ENCODE data around the gene SLC50A1. TPM values are rescaled to one million over a fixed set of nuclear protein-coding genes. Genes with fewer than 3 reads are reported as not detected.

Gene SLC50A1
- total and polyA plus RNA-seq, 9 of the 15 experiments (the other 6 are each of a cell fraction or from before 2014, with no cell fraction given): 46.5 to 132 (median 91.9) TPM

- intact Hi-C loops (cut with micrococcal nuclease) (no loop called here), in situ Hi-C loops (cut with MboI) (no loop called here)
- H3K9me3 ChIP-seq (replicated peaks; ENCODE audit: control insufficient read depth, insufficient read depth, low read depth, low read length): no peaks in the 10 kb centered on the region
- POLR2A ChIA-PET: interaction anchor here (0.5 to 2.6 kb wide), 10 partner anchors 19 to 1206 kb away, joined by 3 to 12 read pairs (median 4); partner anchors contain the start of gene ADAM15
- peaks cover 15% of the 10 kb centered on the region for H3K79me2 ChIP-seq (ENCODE audit: control insufficient read depth, insufficient read depth, low read length)
- 0% methylated on average over 48 of the region's 57 CpGs for WGBS (ENCODE audit: insufficient coverage, low coverage, missing lambda C conversion rate)
- peaks cover 14 to 44% of the 10 kb centered on the region in 2 experiments; a peak in 4 of 5 replicates for H3K4me1 ChIP-seq (replicated peaks in 1 of 2; ENCODE audit: control insufficient read depth in 2 of 2, insufficient read depth in 2 of 2, low read length in 2 of 2)
- CTCF ChIA-PET (ENCODE audit: low intra/inter-chr PET ratio): interaction anchor here (0.6 to 1.5 kb wide), 6 partner anchors 20 to 419 kb away, joined by 3 to 7 read pairs (median 3); no protein-coding TSS in a partner anchor
- peak within 1 kb of the TSS; percentile 97 for H3K4me2 ChIP-seq (ENCODE audit: insufficient read depth, low read length)
- peak within 1 kb of the TSS; percentile 89 to 93 for H3K9ac ChIP-seq (ENCODE audit: insufficient read depth in 1 of 2, low read depth in 2 of 2, low read length in 2 of 2)
- peak within 1 kb of the TSS; percentile 94 for H2AFZ ChIP-seq (ENCODE audit: low read depth, low read length)
- peak; percentile 90 for ATAC-seq
- peaks cover 35% of the 10 kb centered on the region for H3K36me3 ChIP-seq (ENCODE audit: control insufficient read depth, insufficient read depth, low read length)
- no peaks in the 10 kb centered on the region for H3K9me1 ChIP-seq (ENCODE audit: control insufficient read depth, insufficient read depth, low read length)
- H4K20me1 ChIP-seq (replicated peaks; ENCODE audit: control insufficient read depth, insufficient read depth, low read length): no peaks in the 10 kb centered on the region
- peak; percentile 96 to 98 (median 98) for DNase-seq (ENCODE audit: extremely low read depth in 1 of 4, low spot score in 3 of 4)
- FAIRE-seq: peak; percentile 99
- TSS peak; percentile 81 for BruUV-seq (replicated peaks)
- H3K27me3 ChIP-seq (ENCODE audit: control insufficient read depth in 2 of 2, insufficient read depth in 2 of 2, low read length in 2 of 2): no peaks in the 10 kb centered on the region
- H3K4me3 ChIP-seq: peak within 1 kb of the TSS; percentile 83
- H3K27ac ChIP-seq (ENCODE audit: extremely low read depth, low read depth, low read length): peak within 1 kb of the TSS; percentile 89
- TF ChIP-seq HDAC1 (IDR thresholded peaks at IDR 0.05): peak in 1 of 2 experiments; percentile 57; a peak in 1 of 4 replicates
- TF ChIP-seq, protein P1, sequence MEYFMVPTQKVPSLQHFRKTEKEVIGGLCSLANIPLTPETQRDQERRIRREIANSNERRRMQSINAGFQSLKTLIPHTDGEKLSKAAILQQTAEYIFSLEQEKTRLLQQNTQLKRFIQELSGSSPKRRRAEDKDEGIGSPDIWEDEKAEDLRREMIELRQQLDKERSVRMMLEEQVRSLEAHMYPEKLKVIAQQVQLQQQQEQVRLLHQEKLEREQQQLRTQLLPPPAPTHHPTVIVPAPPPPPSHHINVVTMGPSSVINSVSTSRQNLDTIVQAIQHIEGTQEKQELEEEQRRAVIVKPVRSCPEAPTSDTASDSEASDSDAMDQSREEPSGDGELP (CRISPR knock-in tag; IDR thresholded peaks at IDR 0.05; ENCODE audit: borderline replicate concordance): peak; percentile 74
- peak; percentile 39; the same call in 1 of the 2 replicates for TF ChIP-seq MTA1 (IDR thresholded peaks at IDR 0.05; ENCODE audit: borderline replicate concordance)
- peak; percentile 78 for TF ChIP-seq TAF9B (IDR thresholded peaks at IDR 0.05; ENCODE audit: partially characterized antibody)
- TF ChIP-seq ZBTB8A (IDR thresholded peaks at IDR 0.05; ENCODE audit: partially characterized antibody): no peak
- TF ChIP-seq ZBTB33 (CRISPR knock-in tag; IDR thresholded peaks at IDR 0.05): no peak
- peak; percentile 91; the same call in 1 of the 2 replicates for TF ChIP-seq XRCC5 (IDR thresholded peaks at IDR 0.05; ENCODE audit: low read depth, low read length)
- no peak for TF ChIP-seq STAT5B (CRISPR knock-in tag; IDR thresholded peaks at IDR 0.05)
- TF ChIP-seq ZNF408 (CRISPR knock-in tag; IDR thresholded peaks at IDR 0.05; ENCODE audit: low read depth): no peak
- 0 out of 2 replicates have a peak, but pooled peaks have one; percentile 6 for TF ChIP-seq SMARCA4 (IDR thresholded peaks at IDR 0.05)
- TF ChIP-seq SP1 (CRISPR knock-in tag; IDR thresholded peaks at IDR 0.05): peak; percentile 77
- TF ChIP-seq SMAD1 (IDR thresholded peaks at IDR 0.05; ENCODE audit: low read depth, low read length, partially characterized antibody): peak; percentile 51
- TF ChIP-seq SMARCA5 (IDR thresholded peaks at IDR 0.05): 0 out of 2 replicates have a peak, but pooled peaks have one; percentile 27
- TF ChIP-seq, protein P2, sequence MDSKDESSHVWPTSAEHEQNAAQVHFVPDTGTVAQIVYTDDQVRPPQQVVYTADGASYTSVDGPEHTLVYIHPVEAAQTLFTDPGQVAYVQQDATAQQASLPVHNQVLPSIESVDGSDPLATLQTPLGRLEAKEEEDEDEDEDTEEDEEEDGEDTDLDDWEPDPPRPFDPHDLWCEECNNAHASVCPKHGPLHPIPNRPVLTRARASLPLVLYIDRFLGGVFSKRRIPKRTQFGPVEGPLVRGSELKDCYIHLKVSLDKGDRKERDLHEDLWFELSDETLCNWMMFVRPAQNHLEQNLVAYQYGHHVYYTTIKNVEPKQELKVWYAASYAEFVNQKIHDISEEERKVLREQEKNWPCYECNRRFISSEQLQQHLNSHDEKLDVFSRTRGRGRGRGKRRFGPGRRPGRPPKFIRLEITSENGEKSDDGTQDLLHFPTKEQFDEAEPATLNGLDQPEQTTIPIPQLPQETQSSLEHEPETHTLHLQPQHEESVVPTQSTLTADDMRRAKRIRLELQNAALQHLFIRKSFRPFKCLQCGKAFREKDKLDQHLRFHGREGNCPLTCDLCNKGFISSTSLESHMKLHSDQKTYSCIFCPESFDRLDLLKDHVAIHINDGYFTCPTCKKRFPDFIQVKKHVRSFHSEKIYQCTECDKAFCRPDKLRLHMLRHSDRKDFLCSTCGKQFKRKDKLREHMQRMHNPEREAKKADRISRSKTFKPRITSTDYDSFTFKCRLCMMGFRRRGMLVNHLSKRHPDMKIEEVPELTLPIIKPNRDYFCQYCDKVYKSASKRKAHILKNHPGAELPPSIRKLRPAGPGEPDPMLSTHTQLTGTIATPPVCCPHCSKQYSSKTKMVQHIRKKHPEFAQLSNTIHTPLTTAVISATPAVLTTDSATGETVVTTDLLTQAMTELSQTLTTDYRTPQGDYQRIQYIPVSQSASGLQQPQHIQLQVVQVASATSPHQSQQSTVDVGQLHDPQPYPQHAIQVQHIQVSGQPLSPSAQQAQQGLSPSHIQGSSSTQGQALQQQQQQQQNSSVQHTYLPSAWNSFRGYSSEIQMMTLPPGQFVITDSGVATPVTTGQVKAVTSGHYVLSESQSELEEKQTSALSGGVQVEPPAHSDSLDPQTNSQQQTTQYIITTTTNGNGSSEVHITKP (IDR thresholded peaks at IDR 0.05; ENCODE audit: partially characterized antibody): peak; percentile 47
- no peak for TF ChIP-seq NCOR1 (IDR thresholded peaks at IDR 0.05)
- peak; percentile 89 for TF ChIP-seq POLR2G (IDR thresholded peaks at IDR 0.05; ENCODE audit: low read depth, low read length)
Observed at GRCh38 chr1:155172732-155173477, 37.3 kb downstream of the SLC50A1 start, which contains the start of gene KRTCAP2. Gene KRTCAP2 (minus strand): TSS chr1:155173304. CDS start chr1:155173224, 80 bp downstream.

Data from K562 (cell line).